GM19463 (cell line): ENCODE data around the gene VPS39.

Experiments
- ATAC-seq: cut with Tn5 transposase; IDR thresholded peaks from one replicate; pipeline ENCODE4 v1.9.1; 2021; ENCODE audit warnings: mild to moderate bottlenecking, moderate library complexity; ENCODE audit not compliant: unreplicated experiment

The VPS39 gene

GRCh38 chr15:42131826-42132806 lies 76.0 kb downstream of the VPS39 start:
- no peak for ATAC-seq

- ATAC-seq = no peak
Observed at GRCh38 chr15:42131006-42131405, 77.1 kb downstream of the VPS39 start.

GRCh38 chr15:42130246-42130986 lies 77.7 kb downstream of the VPS39 start:
- no peak for ATAC-seq

GRCh38 chr15:42129364-42129763 lies 78.7 kb downstream of the VPS39 start:
- ATAC-seq = no peak

GRCh38 chr15:42128476-42128875 lies 79.6 kb downstream of the VPS39 start:
- no peak for ATAC-seq

GRCh38 chr15:42123546-42123945 lies 84.6 kb downstream of the VPS39 start:
- ATAC-seq = no peak

- no peak for ATAC-seq
Observed at GRCh38 chr15:42121682-42122081, 86.4 kb downstream of the VPS39 start.

GRCh38 chr15:42121021-42121420 lies 87.1 kb downstream of the VPS39 start:
- no peak for ATAC-seq

GRCh38 chr15:42120285-42120684 lies 87.8 kb downstream of the VPS39 start:
- ATAC-seq = no peak

GRCh38 chr15:42119446-42119760 lies 88.7 kb downstream of the VPS39 start:
- ATAC-seq = no peak

GRCh38 chr15:42118650-42119445 lies 89.3 kb downstream of the VPS39 start:
- no peak for ATAC-seq

- no peak for ATAC-seq
Observed at GRCh38 chr15:42111924-42112323, 96.2 kb downstream of the VPS39 start.

GRCh38 chr15:42110367-42110766 lies 97.7 kb downstream of the VPS39 start:
- ATAC-seq = no peak

- no peak for ATAC-seq
Observed at GRCh38 chr15:42108806-42109205, 99.3 kb downstream of the VPS39 start.
